IMR-90 (cell line): ENCODE measurements around the gene SKP1. TPM values are rescaled to one million over a fixed set of nuclear protein-coding genes. Genes with fewer than 3 reads are reported as not detected.

Experiments used
- CHD1 ChIP-seq: IDR thresholded peaks from 2 replicates; pipeline ENCODE4 v1.6.1; 2012; ENCODE audit warnings: low read depth, low read length, improper control_type of control experiment
- CTCF ChIP-seq: conservative IDR thresholded peaks from 2 replicates; pipeline ENCODE4 v1.5.1; 2012; ENCODE audit warnings: mild to moderate bottlenecking, low read depth, low read length, improper control_type of control experiment
- MAFK ChIP-seq: IDR thresholded peaks from 2 replicates; pipeline ENCODE4 v1.6.1; 2012; ENCODE audit warnings: low read depth, low read length, improper control_type of control experiment
- MXI1 ChIP-seq: IDR thresholded peaks from 2 replicates; pipeline ENCODE4 v1.6.1; 2012; ENCODE audit warnings: low read depth, mild to moderate bottlenecking, low read length, moderate library complexity, borderline replicate concordance
- POLR2A ChIP-seq: IDR thresholded peaks from 2 replicates; pipeline ENCODE4 v1.6.1; 2012; ENCODE audit warnings: mild to moderate bottlenecking, low read depth, low read length
- polyA plus RNA-seq, 3 experiments: library from polyadenylated mRNA; depleted of rRNA; stranded (reverse); fragments of >200 nt; gene quantifications; 2 replicates each; pipeline ENCODE4 v1.2.3, GENCODE V29; 2012; ENCODE audit warnings: low replicate concordance in 1 of 3
- total RNA-seq: library from RNA; depleted of rRNA; stranded (reverse); fragments of >200 nt; gene quantifications from 2 replicates; pipeline ENCODE4 v1.2.3, GENCODE V29; 2012

The SKP1 gene
- total and polyA plus RNA-seq, 2 of the 4 experiments (the other 2 are of a cell fraction) = 206 to 618 TPM

- TF ChIP-seq CTCF (no peak), CHD1 (no peak), POLR2A (no peak), MXI1 (no peak), MAFK (no peak)
Measured at GRCh38 chr5:134113363-134113889, 63.3 kb downstream of the SKP1 start (continued).
